Hepatocyte (in vitro differentiated cells): Measurements from ENCODE around the gene DPYD.

Experiments used
- EZH2 ChIP-seq: fragments of 200-600 bp; sonication (generic); IDR thresholded peaks from 2 replicates; pipeline ENCODE4 v1.6.1; 2016; ENCODE audit warnings: antibody characterized with exemption, mild to moderate bottlenecking, borderline replicate concordance
- EZH2phosphoT487 ChIP-seq: fragments of 200-600 bp; sonication (generic); IDR thresholded peaks from one replicate; pipeline ENCODE4 v1.6.1; 2018; ENCODE audit warnings: antibody characterized with exemption, mild to moderate bottlenecking, low read depth, moderate library complexity; ENCODE audit not compliant: unreplicated experiment, severe bottlenecking
- TF ChIP-seq, protein P1 (sequence below): fragments of 200-600 bp; sonication (generic); IDR thresholded peaks from 2 replicates; pipeline ENCODE4 v1.5.1; 2016; ENCODE audit warnings: antibody characterized with exemption, mild to moderate bottlenecking; ENCODE audit not compliant: poor library complexity

DNA sequence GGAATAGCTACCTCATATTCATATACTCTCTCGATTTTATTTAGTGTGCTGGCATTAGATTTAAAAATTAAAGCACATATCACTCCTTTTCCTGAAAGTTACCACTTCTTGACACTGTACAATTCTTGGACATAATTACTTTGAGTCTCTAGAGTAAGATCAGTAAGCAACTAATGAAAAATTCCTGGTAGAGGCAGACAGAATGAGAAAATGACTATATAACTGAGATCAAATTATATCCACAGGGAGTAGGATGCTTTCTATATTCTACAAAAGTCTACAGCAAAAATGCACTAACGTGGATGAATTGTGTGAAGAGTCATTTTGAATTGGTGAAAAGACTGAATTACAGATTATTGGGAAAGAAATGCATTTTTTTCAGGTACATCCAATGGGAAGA is 753.6 kb downstream of the DPYD start:
- TF ChIP-seq, protein P1, sequence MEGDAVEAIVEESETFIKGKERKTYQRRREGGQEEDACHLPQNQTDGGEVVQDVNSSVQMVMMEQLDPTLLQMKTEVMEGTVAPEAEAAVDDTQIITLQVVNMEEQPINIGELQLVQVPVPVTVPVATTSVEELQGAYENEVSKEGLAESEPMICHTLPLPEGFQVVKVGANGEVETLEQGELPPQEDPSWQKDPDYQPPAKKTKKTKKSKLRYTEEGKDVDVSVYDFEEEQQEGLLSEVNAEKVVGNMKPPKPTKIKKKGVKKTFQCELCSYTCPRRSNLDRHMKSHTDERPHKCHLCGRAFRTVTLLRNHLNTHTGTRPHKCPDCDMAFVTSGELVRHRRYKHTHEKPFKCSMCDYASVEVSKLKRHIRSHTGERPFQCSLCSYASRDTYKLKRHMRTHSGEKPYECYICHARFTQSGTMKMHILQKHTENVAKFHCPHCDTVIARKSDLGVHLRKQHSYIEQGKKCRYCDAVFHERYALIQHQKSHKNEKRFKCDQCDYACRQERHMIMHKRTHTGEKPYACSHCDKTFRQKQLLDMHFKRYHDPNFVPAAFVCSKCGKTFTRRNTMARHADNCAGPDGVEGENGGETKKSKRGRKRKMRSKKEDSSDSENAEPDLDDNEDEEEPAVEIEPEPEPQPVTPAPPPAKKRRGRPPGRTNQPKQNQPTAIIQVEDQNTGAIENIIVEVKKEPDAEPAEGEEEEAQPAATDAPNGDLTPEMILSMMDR = no peak
- no peak for TF ChIP-seq EZH2
- no peak for TF ChIP-seq EZH2phosphoT487
